HG03442 (cell line): Measurements from ENCODE around the gene KLHL6.

ENCODE experiments used
- ATAC-seq: cut with Tn5 transposase; IDR thresholded peaks from one replicate; pipeline ENCODE4 v1.9.1; 2021; ENCODE audit warnings: mild to moderate bottlenecking, moderate library complexity; ENCODE audit not compliant: unreplicated experiment

KLHL6 gene

GRCh38 chr3:183508821-183509220, 46.7 kb downstream of the KLHL6 start:
- ATAC-seq, result no peak

- ATAC-seq, result no peak
These were observed 48.0 kb downstream of the KLHL6 start for GRCh38 chr3:183507551-183507950.

- ATAC-seq, result no peak
These were observed 48.7 kb downstream of the KLHL6 start for GRCh38 chr3:183506674-183507320.

GRCh38 chr3:183504597-183504996, 50.9 kb downstream of the KLHL6 start:
- ATAC-seq, result no peak

GRCh38 chr3:183503746-183504145, 51.8 kb downstream of the KLHL6 start:
- no peak for ATAC-seq

- ATAC-seq, result no peak
These were observed 53.0 kb downstream of the KLHL6 start for GRCh38 chr3:183502237-183503181.

- no peak for ATAC-seq
These were observed 54.4 kb downstream of the KLHL6 start for GRCh38 chr3:183500981-183501704.

GRCh38 chr3:183500319-183500718, 55.2 kb downstream of the KLHL6 start:
- ATAC-seq, result no peak

- ATAC-seq, result no peak
These were observed 56.9 kb downstream of the KLHL6 start for GRCh38 chr3:183498634-183499033.

GRCh38 chr3:183497313-183497712, 58.2 kb downstream of the KLHL6 start:
- ATAC-seq, result no peak

- no peak for ATAC-seq
These were observed 59.2 kb downstream of the KLHL6 start for GRCh38 chr3:183496311-183496710.

- ATAC-seq, result no peak
These were observed 61.2 kb downstream of the KLHL6 start for GRCh38 chr3:183494341-183494740.

GRCh38 chr3:183493296-183494045, 62.0 kb downstream of the KLHL6 start:
- ATAC-seq, result no peak

- ATAC-seq, result no peak
These were observed 62.7 kb downstream of the KLHL6 start for GRCh38 chr3:183492849-183493179.

GRCh38 chr3:183491923-183492848, 63.3 kb downstream of the KLHL6 start:
- ATAC-seq, result no peak

GRCh38 chr3:183491109-183491922, 64.2 kb downstream of the KLHL6 start:
- ATAC-seq, result no peak

GRCh38 chr3:183490653-183491052, 64.9 kb downstream of the KLHL6 start:
- no peak for ATAC-seq

GRCh38 chr3:183490211-183490601, 65.3 kb downstream of the KLHL6 start:
- ATAC-seq, result no peak
